ENCODE measurements around the gene MPHOSPH6.
A peak's percentile ranks its signal among the peaks of the same experiment; 100 is the strongest.

Gene MPHOSPH6

GRCh38 chr16:82192665-82193064 is 22.6 kb upstream of the MPHOSPH6 start:
- no peak for FAIRE-seq
- TF ChIP-seq SPI1 (IDR thresholded peaks at IDR 0.05; ENCODE audit: low read depth, low read length) (peak; percentile 57), POLR2A (IDR thresholded peaks at IDR 0.05; ENCODE audit: low read depth, low read length) (no peak), PAX5 (IDR thresholded peaks at IDR 0.05; ENCODE audit: insufficient read depth, low read length, severe bottlenecking) (no peak), POLR2AphosphoS5 (IDR thresholded peaks at IDR 0.05; ENCODE audit: low read depth, low read length) (no peak)
- no peak for DNase-seq (ENCODE audit: insufficient read length, low spot score)

GRCh38 chr16:82190386-82190785 is 20.4 kb upstream of the MPHOSPH6 start:
- FAIRE-seq (no peak), DNase-seq (ENCODE audit: insufficient read length, low spot score) (no peak)
- TF ChIP-seq TAF1 (IDR thresholded peaks at IDR 0.05; ENCODE audit: low read depth, low read length) (no peak), PAX5 (IDR thresholded peaks at IDR 0.05; ENCODE audit: insufficient read depth, low read length, severe bottlenecking) (no peak)

GRCh38 chr16:82187829-82188228 is 17.8 kb upstream of the MPHOSPH6 start:
- DNase-seq (ENCODE audit: insufficient read length, low spot score) (no peak), FAIRE-seq (no peak)
- TF ChIP-seq SPI1 (IDR thresholded peaks at IDR 0.05; ENCODE audit: low read depth, low read length) (no peak), POU2F2 (IDR thresholded peaks at IDR 0.05; ENCODE audit: low read depth, low read length) (no peak), PAX5 (IDR thresholded peaks at IDR 0.05; ENCODE audit: insufficient read depth, low read length, severe bottlenecking) (no peak), POLR2AphosphoS5 (IDR thresholded peaks at IDR 0.05; ENCODE audit: low read depth, low read length) (no peak), TAF1 (IDR thresholded peaks at IDR 0.05; ENCODE audit: low read depth, low read length) (no peak), POLR2A (IDR thresholded peaks at IDR 0.05; ENCODE audit: low read depth, low read length) (no peak)

GRCh38 chr16:82185012-82185411 is 15.0 kb upstream of the MPHOSPH6 start:
- TF ChIP-seq POLR2A (IDR thresholded peaks at IDR 0.05; ENCODE audit: low read depth, low read length): no peak
- TF ChIP-seq TAF1 (IDR thresholded peaks at IDR 0.05; ENCODE audit: low read depth, low read length): no peak
- no peak for TF ChIP-seq POLR2AphosphoS5 (IDR thresholded peaks at IDR 0.05; ENCODE audit: low read depth, low read length)
- no peak for TF ChIP-seq POU2F2 (IDR thresholded peaks at IDR 0.05; ENCODE audit: low read depth, low read length)
- TF ChIP-seq PAX5 (IDR thresholded peaks at IDR 0.05; ENCODE audit: insufficient read depth, low read length, severe bottlenecking): no peak
- TF ChIP-seq SPI1 (IDR thresholded peaks at IDR 0.05; ENCODE audit: low read depth, low read length): no peak
- DNase-seq (ENCODE audit: insufficient read length, low spot score) (no peak), FAIRE-seq (no peak)

- FAIRE-seq: no peak
- no peak for DNase-seq (ENCODE audit: insufficient read length, low spot score)
- TF ChIP-seq TAF1 (IDR thresholded peaks at IDR 0.05; ENCODE audit: low read depth, low read length) (no peak), POU2F2 (IDR thresholded peaks at IDR 0.05; ENCODE audit: low read depth, low read length) (no peak), POLR2AphosphoS5 (IDR thresholded peaks at IDR 0.05; ENCODE audit: low read depth, low read length) (no peak), PAX5 (IDR thresholded peaks at IDR 0.05; ENCODE audit: insufficient read depth, low read length, severe bottlenecking) (no peak), SPI1 (IDR thresholded peaks at IDR 0.05; ENCODE audit: low read depth, low read length) (no peak), POLR2A (IDR thresholded peaks at IDR 0.05; ENCODE audit: low read depth, low read length) (no peak)
Observed at GRCh38 chr16:82184213-82184612, 14.2 kb upstream of the MPHOSPH6 start.

- FAIRE-seq (no peak), DNase-seq (ENCODE audit: insufficient read length, low spot score) (no peak)
- TF ChIP-seq TAF1 (IDR thresholded peaks at IDR 0.05; ENCODE audit: low read depth, low read length) (no peak), POLR2AphosphoS5 (IDR thresholded peaks at IDR 0.05; ENCODE audit: low read depth, low read length) (no peak), SPI1 (IDR thresholded peaks at IDR 0.05; ENCODE audit: low read depth, low read length) (no peak)
Observed at GRCh38 chr16:82183004-82183397, 13.0 kb upstream of the MPHOSPH6 start.

GRCh38 chr16:82182266-82183003 is 12.4 kb upstream of the MPHOSPH6 start:
- FAIRE-seq: no peak
- TF ChIP-seq POLR2A (IDR thresholded peaks at IDR 0.05; ENCODE audit: low read depth, low read length) (no peak), PAX5 (IDR thresholded peaks at IDR 0.05; ENCODE audit: insufficient read depth, low read length, severe bottlenecking) (no peak), POU2F2 (IDR thresholded peaks at IDR 0.05; ENCODE audit: low read depth, low read length) (no peak), TAF1 (IDR thresholded peaks at IDR 0.05; ENCODE audit: low read depth, low read length) (no peak), POLR2AphosphoS5 (IDR thresholded peaks at IDR 0.05; ENCODE audit: low read depth, low read length) (no peak), SPI1 (IDR thresholded peaks at IDR 0.05; ENCODE audit: low read depth, low read length) (no peak)

GRCh38 chr16:82181461-82182185 is 11.6 kb upstream of the MPHOSPH6 start:
- no peak for TF ChIP-seq POLR2A (IDR thresholded peaks at IDR 0.05; ENCODE audit: low read depth, low read length)
- no peak for TF ChIP-seq POLR2AphosphoS5 (IDR thresholded peaks at IDR 0.05; ENCODE audit: low read depth, low read length)
- TF ChIP-seq PAX5 (IDR thresholded peaks at IDR 0.05; ENCODE audit: insufficient read depth, low read length, severe bottlenecking): no peak
- no peak for TF ChIP-seq SPI1 (IDR thresholded peaks at IDR 0.05; ENCODE audit: low read depth, low read length)
- TF ChIP-seq TAF1 (IDR thresholded peaks at IDR 0.05; ENCODE audit: low read depth, low read length): no peak
- no peak for TF ChIP-seq POU2F2 (IDR thresholded peaks at IDR 0.05; ENCODE audit: low read depth, low read length)
- no peak for DNase-seq (ENCODE audit: insufficient read length, low spot score)
- no peak for FAIRE-seq

More at GRCh38 chr16:82182266-82183003, 12.4 kb upstream of the MPHOSPH6 start:
- DNase-seq (ENCODE audit: insufficient read length, low spot score): no peak

- TF ChIP-seq POLR2AphosphoS5 (IDR thresholded peaks at IDR 0.05; ENCODE audit: low read depth, low read length) (no peak), PAX5 (IDR thresholded peaks at IDR 0.05; ENCODE audit: insufficient read depth, low read length, severe bottlenecking) (no peak), SPI1 (IDR thresholded peaks at IDR 0.05; ENCODE audit: low read depth, low read length) (no peak), POU2F2 (IDR thresholded peaks at IDR 0.05; ENCODE audit: low read depth, low read length) (no peak), TAF1 (IDR thresholded peaks at IDR 0.05; ENCODE audit: low read depth, low read length) (no peak)
- FAIRE-seq (no peak), DNase-seq (ENCODE audit: insufficient read length, low spot score) (no peak)
Observed at GRCh38 chr16:82178352-82178751, 8.3 kb upstream of the MPHOSPH6 start.

GRCh38 chr16:82177555-82177954 is 7.5 kb upstream of the MPHOSPH6 start:
- no peak for DNase-seq (ENCODE audit: insufficient read length, low spot score)
- no peak for FAIRE-seq
- TF ChIP-seq POU2F2 (IDR thresholded peaks at IDR 0.05; ENCODE audit: low read depth, low read length) (no peak), POLR2A (IDR thresholded peaks at IDR 0.05; ENCODE audit: low read depth, low read length) (no peak), PAX5 (IDR thresholded peaks at IDR 0.05; ENCODE audit: insufficient read depth, low read length, severe bottlenecking) (no peak), POLR2AphosphoS5 (IDR thresholded peaks at IDR 0.05; ENCODE audit: low read depth, low read length) (no peak), SPI1 (IDR thresholded peaks at IDR 0.05; ENCODE audit: low read depth, low read length) (no peak), TAF1 (IDR thresholded peaks at IDR 0.05; ENCODE audit: low read depth, low read length) (no peak)
